Activated T-cell treated with anti-CD3 and anti-CD28 coated beads for 48 hours (primary cell): ENCODE measurements around the gene USP17L28.
A peak's percentile ranks its signal among the peaks of the same experiment; 100 is the strongest.
"Not testable (repeated sequence)": the region's sequence is repeated elsewhere in the genome, so short reads cannot be mapped to it uniquely, and the experiment has no call there.

Source experiments
- DNase-seq: peaks from one replicate; pipeline ENCODE4 v3.0.0-alpha.2; 2020; ENCODE audit warnings: low read depth

Gene USP17L28, protein sequence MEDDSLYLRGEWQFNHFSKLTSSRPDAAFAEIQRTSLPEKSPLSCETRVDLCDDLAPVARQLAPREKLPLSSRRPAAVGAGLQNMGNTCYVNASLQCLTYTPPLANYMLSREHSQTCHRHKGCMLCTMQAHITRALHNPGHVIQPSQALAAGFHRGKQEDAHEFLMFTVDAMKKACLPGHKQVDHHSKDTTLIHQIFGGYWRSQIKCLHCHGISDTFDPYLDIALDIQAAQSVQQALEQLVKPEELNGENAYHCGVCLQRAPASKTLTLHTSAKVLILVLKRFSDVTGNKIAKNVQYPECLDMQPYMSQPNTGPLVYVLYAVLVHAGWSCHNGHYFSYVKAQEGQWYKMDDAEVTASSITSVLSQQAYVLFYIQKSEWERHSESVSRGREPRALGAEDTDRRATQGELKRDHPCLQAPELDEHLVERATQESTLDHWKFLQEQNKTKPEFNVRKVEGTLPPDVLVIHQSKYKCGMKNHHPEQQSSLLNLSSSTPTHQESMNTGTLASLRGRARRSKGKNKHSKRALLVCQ

GRCh38 chr4:9348593-9348992 is at the start of gene USP17L28:
TSS of gene USP17L28 (plus strand) at chr4:9348893. CDS start at chr4:9348893, 0 bp downstream.
- DNase-seq, result not testable (repeated sequence)

GRCh38 chr4:9324191-9324590 is 24.5 kb upstream of the USP17L28 start:
- not testable (repeated sequence) for DNase-seq

- not testable (repeated sequence) for DNase-seq
Observed at GRCh38 chr4:9324865-9325264, 23.8 kb upstream of the USP17L28 start, which contains the start of gene USP17L24. TSS of gene USP17L24 (plus strand) at chr4:9325165. CDS start at chr4:9325165, 0 bp downstream.

- not testable (repeated sequence) for DNase-seq
Observed at GRCh38 chr4:9329611-9330010, 19.1 kb upstream of the USP17L28 start, which contains the start of gene USP17L25. TSS of gene USP17L25 (plus strand) at chr4:9329911. CDS start at chr4:9329911, 0 bp downstream.

GRCh38 chr4:9334358-9334757 is 14.3 kb upstream of the USP17L28 start, which contains the start of gene USP17L26:
TSS of gene USP17L26 (plus strand) at chr4:9334658. CDS start at chr4:9334658, 0 bp downstream.
- DNase-seq, result not testable (repeated sequence)

- not testable (repeated sequence) for DNase-seq
Observed at GRCh38 chr4:9339103-9339502, 9.6 kb upstream of the USP17L28 start, which contains the start of gene USP17L5. TSS of gene USP17L5 (plus strand) at chr4:9339403. CDS start at chr4:9339403, 0 bp downstream.

GRCh38 chr4:9343848-9344247 is 4.8 kb upstream of the USP17L28 start, which contains the start of gene USP17L27:
TSS of gene USP17L27 (plus strand) at chr4:9344148. CDS start at chr4:9344148, 0 bp downstream.
- DNase-seq, result not testable (repeated sequence)

DNA sequence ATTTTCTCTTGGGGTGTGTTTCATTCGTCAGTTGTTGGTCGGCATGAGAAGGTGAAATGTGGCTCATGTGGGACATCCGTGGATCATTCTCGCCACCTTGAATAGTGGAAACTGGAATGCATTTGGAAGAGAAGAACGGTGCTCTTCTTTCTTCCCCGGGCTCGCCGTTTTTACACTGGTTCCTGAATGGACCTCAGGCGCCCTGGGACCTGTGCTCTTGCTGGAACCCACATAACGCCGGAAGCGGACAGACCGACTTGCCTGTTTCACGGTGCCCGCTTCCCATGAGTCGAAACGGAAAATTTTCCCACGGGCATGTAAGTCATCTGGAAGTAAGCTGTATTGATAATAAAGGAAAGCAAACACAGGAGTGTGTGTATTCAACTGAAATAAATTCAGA is 2.2 kb downstream of the USP17L28 start:
- DNase-seq, result not testable (repeated sequence)

- DNase-seq, result not testable (repeated sequence)
Observed at GRCh38 chr4:9353338-9353737, 4.6 kb downstream of the USP17L28 start, which contains the start of gene USP17L29. TSS of gene USP17L29 (plus strand) at chr4:9353638. CDS start at chr4:9353638, 0 bp downstream.

GRCh38 chr4:9362829-9363228 is 14.1 kb downstream of the USP17L28 start, which contains the start of gene USP17L30:
TSS of gene USP17L30 (plus strand) at chr4:9363129. CDS start at chr4:9363129, 0 bp downstream.
- not testable (repeated sequence) for DNase-seq

GRCh38 chr4:9379881-9380280 is 31.2 kb downstream of the USP17L28 start:
- not testable (repeated sequence) for DNase-seq

- peak; percentile 54 for DNase-seq
Observed at GRCh38 chr4:9381012-9381534, 32.4 kb downstream of the USP17L28 start.

DNA sequence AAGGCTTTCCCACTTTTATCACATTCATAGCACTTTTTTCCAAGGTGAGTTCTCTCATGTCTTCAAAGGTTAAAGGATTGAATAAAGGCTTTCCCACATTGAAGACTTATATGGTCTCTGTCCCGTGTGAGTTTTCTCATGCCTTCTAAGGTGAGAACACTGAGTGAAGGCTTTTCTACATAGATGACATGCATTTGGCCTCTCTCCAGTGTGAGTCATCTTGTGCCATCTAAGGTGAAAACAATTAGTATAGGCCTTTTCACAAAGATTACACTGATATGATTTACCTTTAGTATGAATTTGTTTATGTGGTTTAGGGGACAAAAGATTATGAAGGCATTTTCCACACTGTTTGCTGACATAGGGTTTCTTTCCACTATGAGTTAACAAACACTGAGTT is 35.4 kb downstream of the USP17L28 start:
- DNase-seq, result no peak

DNA sequence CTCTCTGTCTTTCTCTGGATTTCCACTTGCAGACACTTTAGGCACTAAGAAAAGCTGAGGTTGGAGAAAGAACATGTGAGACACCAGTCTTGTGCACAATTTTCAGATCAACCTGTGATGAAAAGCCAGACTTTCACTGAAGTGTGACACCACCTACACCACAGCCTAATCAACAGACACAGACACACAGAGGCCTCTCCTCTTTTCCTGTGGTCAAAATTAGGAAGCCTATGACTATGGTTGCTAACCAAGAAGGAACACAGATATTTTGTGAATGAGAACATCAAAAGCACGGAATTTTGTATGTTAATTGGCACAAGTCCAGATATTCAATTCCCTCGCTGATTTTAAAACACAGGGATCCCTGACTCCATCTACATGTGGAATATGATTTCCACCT is 40.3 kb downstream of the USP17L28 start:
- not testable (repeated sequence) for DNase-seq
